Fibroblast of the aortic adventitia (primary cell): ENCODE measurements around the gene KANK4. TPM values are rescaled to one million over a fixed set of nuclear protein-coding genes. Genes with fewer than 3 reads are reported as not detected.
A peak's percentile ranks its signal among the peaks of the same experiment; 100 is the strongest.

Experiments
- DNase-seq: peaks from one replicate; pipeline ENCODE4 v3.0.0-alpha.2; 2010; ENCODE audit warnings: low read depth
- H3K4me3 ChIP-seq: 2 replicates; pipeline ENCODE4 v1.5.1; 2011; ENCODE audit warnings: low read depth, mild to moderate bottlenecking, control low read depth, low read length, moderate library complexity
- CTCF ChIP-seq: IDR thresholded peaks from 2 replicates; pipeline ENCODE4 v1.5.1; 2011; ENCODE audit warnings: mild to moderate bottlenecking, low read length, control low read depth, inconsistent platforms; ENCODE audit not compliant: insufficient read depth
- total RNA-seq: library from RNA; depleted of rRNA; stranded (reverse); fragments of >200 nt; gene quantifications from 2 replicates; pipeline ENCODE4 v1.2.3, GENCODE V29; 2012; ENCODE audit warnings: low replicate concordance

The KANK4 gene
- total RNA-seq, 1 donor = 0.09 TPM

GRCh38 chr1:62301726-62302390, 17.4 kb downstream of the KANK4 start:
- no peak for DNase-seq
- no peak overlapping the region for H3K4me3 ChIP-seq
- no peak for TF ChIP-seq CTCF

GRCh38 chr1:62299426-62300200, 19.6 kb downstream of the KANK4 start:
- DNase-seq = peak; percentile 30
- no peak for TF ChIP-seq CTCF
- H3K4me3 ChIP-seq = no peak overlapping the region

- TF ChIP-seq CTCF = no peak
- peak; percentile 80 for DNase-seq
- H3K4me3 ChIP-seq = peak overlapping the region; percentile 13
Observed at GRCh38 chr1:62295921-62296491, 23.2 kb downstream of the KANK4 start.

GRCh38 chr1:62294261-62294660, 25.0 kb downstream of the KANK4 start:
- peak; percentile 22 for TF ChIP-seq CTCF
- no peak overlapping the region for H3K4me3 ChIP-seq
- DNase-seq = peak; percentile 7

GRCh38 chr1:62288662-62289061, 30.6 kb downstream of the KANK4 start:
- no peak for DNase-seq
- no peak for TF ChIP-seq CTCF
- H3K4me3 ChIP-seq = no peak overlapping the region

GRCh38 chr1:62288224-62288623, 31.0 kb downstream of the KANK4 start:
- TF ChIP-seq CTCF = no peak
- no peak overlapping the region for H3K4me3 ChIP-seq
- DNase-seq = no peak
